Spleen (tissue), 7 donors: ENCODE data around the gene MATCAP1.
A peak's percentile ranks its signal among the peaks of the same experiment; 100 is the strongest.

Experiments used
- POLR2A ChIP-seq, 3 donors: fragments of 450-650 bp; IDR thresholded peaks; one replicate each; pipeline ENCODE4 v1.5.1; 2017; ENCODE audit warnings: antibody characterized with exemption in 3 of 3, mild to moderate bottlenecking in 1 of 3
- POLR2AphosphoS5 ChIP-seq, 3 donors: sonication (generic); formaldehyde crosslinking; IDR thresholded peaks; one replicate each; pipeline ENCODE4 v1.5.1; 2017; ENCODE audit warnings: antibody characterized with exemption in 3 of 3
- TF ChIP-seq, protein P1 (sequence below), 11 experiments: fragments of 200-600 bp in 7 of 11; fragments of 450-650 bp in 4 of 11; sonication (generic) in 4 of 11; IDR thresholded peaks in 8 of 11; conservative IDR thresholded peaks in 3 of 11; 1 replicate in 7 of 11; 2 replicates in 4 of 11; pipeline versions ENCODE4 v1.4.0 to v1.8.0; 2016 to 2021; ENCODE audit warnings: antibody characterized with exemption in 11 of 11, inconsistent platforms in 4 of 11, mild to moderate bottlenecking in 1 of 11
- donor health status: DM: no; HTN: no; CAD: no; lungs with moderate emphysema.
- donor health status: DM: no; HTN: no; CAD: no.
- donor health status: DM: no; HTN: no; CAD: no.

DNA sequence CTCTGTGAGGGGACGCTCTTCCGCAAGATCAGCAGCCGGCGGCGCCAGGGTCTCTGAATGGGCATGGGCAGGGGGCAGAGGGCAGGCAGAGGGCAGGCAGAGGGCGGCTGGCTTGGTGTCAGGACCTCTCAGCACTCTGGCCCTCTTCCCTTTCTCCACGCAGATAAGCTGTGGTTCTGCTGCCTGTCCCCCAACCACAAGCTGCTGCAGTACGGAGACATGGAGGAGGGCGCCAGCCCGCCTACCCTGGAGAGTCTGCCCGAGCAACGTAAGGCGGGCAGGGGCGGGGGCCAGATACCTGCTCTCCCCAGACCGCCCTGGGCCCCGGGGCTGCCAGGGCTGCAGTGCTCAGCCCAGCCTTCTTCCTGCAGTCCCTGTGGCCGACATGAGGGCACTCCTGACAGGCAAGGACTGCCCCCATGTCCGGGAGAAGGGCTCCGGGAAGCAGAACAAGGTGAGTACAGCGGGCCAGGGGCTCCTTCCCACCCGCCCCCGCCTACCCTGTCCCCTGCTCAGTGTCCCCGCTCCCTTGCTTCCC lies 19.3 kb upstream of the MATCAP1 start:
- TF ChIP-seq POLR2A (IDR thresholded peaks at IDR 0.05) (no peak), POLR2AphosphoS5 (IDR thresholded peaks at IDR 0.05) (peak in 1 of 3 donors; percentile 39)
- TF ChIP-seq, protein P1, sequence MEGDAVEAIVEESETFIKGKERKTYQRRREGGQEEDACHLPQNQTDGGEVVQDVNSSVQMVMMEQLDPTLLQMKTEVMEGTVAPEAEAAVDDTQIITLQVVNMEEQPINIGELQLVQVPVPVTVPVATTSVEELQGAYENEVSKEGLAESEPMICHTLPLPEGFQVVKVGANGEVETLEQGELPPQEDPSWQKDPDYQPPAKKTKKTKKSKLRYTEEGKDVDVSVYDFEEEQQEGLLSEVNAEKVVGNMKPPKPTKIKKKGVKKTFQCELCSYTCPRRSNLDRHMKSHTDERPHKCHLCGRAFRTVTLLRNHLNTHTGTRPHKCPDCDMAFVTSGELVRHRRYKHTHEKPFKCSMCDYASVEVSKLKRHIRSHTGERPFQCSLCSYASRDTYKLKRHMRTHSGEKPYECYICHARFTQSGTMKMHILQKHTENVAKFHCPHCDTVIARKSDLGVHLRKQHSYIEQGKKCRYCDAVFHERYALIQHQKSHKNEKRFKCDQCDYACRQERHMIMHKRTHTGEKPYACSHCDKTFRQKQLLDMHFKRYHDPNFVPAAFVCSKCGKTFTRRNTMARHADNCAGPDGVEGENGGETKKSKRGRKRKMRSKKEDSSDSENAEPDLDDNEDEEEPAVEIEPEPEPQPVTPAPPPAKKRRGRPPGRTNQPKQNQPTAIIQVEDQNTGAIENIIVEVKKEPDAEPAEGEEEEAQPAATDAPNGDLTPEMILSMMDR (IDR thresholded peaks at IDR 0.05 in 8 of 11, conservative IDR thresholded peaks at IDR 0.05 in 3 of 11), result no peak
